Vagina (tissue), 2 donors: ENCODE data around the gene MUCL3. TPM values are rescaled to one million over a fixed set of nuclear protein-coding genes. Genes with fewer than 3 reads are reported as not detected.
"Not testable (repeated sequence)": the region's sequence is repeated elsewhere in the genome, so short reads cannot be mapped to it uniquely, and the experiment has no call there.

Source experiments
- DNase-seq, 2 donors: peaks; one replicate each; pipeline ENCODE4 v3.0.0-alpha.2; 2017; ENCODE audit errors: extremely low spot score in 2 of 2
- H3K27ac ChIP-seq: fragments of 200-600 bp; sonication (generic); one replicate; pipeline ENCODE4 v1.5.1; 2019
- H3K27me3 ChIP-seq: fragments of 200-600 bp; sonication (generic); one replicate; pipeline ENCODE4 v1.5.1; 2019
- H3K36me3 ChIP-seq, 2 donors: fragments of 200-600 bp; sonication (generic); one replicate each; pipeline ENCODE4 v1.5.1; 2017 to 2019
- H3K4me1 ChIP-seq: fragments of 200-600 bp; sonication (generic); one replicate; pipeline ENCODE4 v1.5.1; 2019
- H3K4me3 ChIP-seq, 2 donors: fragments of 200-600 bp; sonication (generic); 1 replicate in 1 of 2; 2 replicates in 1 of 2; pipeline ENCODE4 v1.5.1; 2016 to 2019
- H3K9me3 ChIP-seq: fragments of 200-600 bp; sonication (generic); one replicate; pipeline ENCODE4 v1.5.1; 2019
- POLR2A ChIP-seq, 2 donors: fragments of 450-650 bp; IDR thresholded peaks; one replicate each; pipeline ENCODE4 v1.6.1; 2017; ENCODE audit warnings: antibody characterized with exemption in 2 of 2, mild to moderate bottlenecking in 2 of 2, moderate library complexity in 2 of 2
- POLR2AphosphoS5 ChIP-seq, 2 donors: sonication (generic); formaldehyde crosslinking; IDR thresholded peaks; one replicate each; pipeline ENCODE4 v1.9.0; 2017; ENCODE audit warnings: antibody characterized with exemption in 2 of 2, mild to moderate bottlenecking in 2 of 2, low read depth in 1 of 2; ENCODE audit not compliant: insufficient read depth in 1 of 2
- intact Hi-C: fragments of 100-400 bp; cut with DNase I; formaldehyde crosslinking; loops from one replicate; pipeline ENCODE4 v1.15.1; 2023
- small RNA-seq: library from RNA; depleted of rRNA; stranded (forward); fragments of <200 nt; gene quantifications from one replicate; pipeline ENCODE3, GENCODE V24; 2016
- total RNA-seq: library from RNA; depleted of rRNA; stranded (reverse); fragments of >200 nt; gene quantifications from one replicate; pipeline ENCODE4 v1.2.3, GENCODE V29; 2016
- TF ChIP-seq, protein P1 (sequence below), 3 experiments: fragments of 450-650 bp in 2 of 3; fragments of 200-600 bp in 1 of 3; sonication (generic) in 1 of 3; IDR thresholded peaks; one replicate each; pipeline ENCODE4 v1.5.1; 2017 to 2019; ENCODE audit warnings: antibody characterized with exemption in 3 of 3, mild to moderate bottlenecking in 2 of 3, moderate library complexity in 2 of 3

Gene MUCL3
- total RNA-seq, 1 donor from 2014 or later, result 0.49 TPM

DNA sequence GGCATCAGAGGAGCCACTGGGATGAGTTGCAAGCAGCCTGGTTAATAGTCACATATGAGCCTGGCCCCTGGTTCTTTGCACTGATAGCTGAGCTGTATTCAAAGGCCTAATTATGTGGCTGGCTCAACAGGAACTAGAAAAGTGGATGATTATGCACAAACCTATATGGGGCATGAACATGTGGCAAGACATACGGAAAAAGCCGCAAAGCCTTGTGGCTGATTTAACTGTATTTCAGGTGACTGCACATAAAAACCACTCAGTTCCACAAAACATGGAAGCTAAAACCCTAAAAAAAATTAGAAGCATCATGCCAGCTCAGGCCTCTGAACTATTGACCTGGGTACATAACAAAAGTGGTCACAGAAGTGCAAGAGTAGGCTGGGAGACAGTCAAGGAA lies 56.5 kb downstream of the MUCL3 start:
- Histone ChIP-seq H3K27ac (no peak overlapping the region), H3K4me3 (no peak overlapping the region), H3K4me1 (no peaks in the 10 kb centered on the region), H3K9me3 (no peaks in the 10 kb centered on the region), H3K27me3 (no peaks in the 10 kb centered on the region), H3K36me3 (no peaks in the 10 kb centered on the region)
- intact Hi-C loops, result no loop called here
- TF ChIP-seq POLR2A (IDR thresholded peaks at IDR 0.05), result no peak
- no peak for TF ChIP-seq POLR2AphosphoS5 (IDR thresholded peaks at IDR 0.05; ENCODE audit: insufficient read depth in 1 of 2, low read depth in 1 of 2)
- TF ChIP-seq, protein P1, sequence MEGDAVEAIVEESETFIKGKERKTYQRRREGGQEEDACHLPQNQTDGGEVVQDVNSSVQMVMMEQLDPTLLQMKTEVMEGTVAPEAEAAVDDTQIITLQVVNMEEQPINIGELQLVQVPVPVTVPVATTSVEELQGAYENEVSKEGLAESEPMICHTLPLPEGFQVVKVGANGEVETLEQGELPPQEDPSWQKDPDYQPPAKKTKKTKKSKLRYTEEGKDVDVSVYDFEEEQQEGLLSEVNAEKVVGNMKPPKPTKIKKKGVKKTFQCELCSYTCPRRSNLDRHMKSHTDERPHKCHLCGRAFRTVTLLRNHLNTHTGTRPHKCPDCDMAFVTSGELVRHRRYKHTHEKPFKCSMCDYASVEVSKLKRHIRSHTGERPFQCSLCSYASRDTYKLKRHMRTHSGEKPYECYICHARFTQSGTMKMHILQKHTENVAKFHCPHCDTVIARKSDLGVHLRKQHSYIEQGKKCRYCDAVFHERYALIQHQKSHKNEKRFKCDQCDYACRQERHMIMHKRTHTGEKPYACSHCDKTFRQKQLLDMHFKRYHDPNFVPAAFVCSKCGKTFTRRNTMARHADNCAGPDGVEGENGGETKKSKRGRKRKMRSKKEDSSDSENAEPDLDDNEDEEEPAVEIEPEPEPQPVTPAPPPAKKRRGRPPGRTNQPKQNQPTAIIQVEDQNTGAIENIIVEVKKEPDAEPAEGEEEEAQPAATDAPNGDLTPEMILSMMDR (IDR thresholded peaks at IDR 0.05), result no peak
- DNase-seq, result no peak

DNA sequence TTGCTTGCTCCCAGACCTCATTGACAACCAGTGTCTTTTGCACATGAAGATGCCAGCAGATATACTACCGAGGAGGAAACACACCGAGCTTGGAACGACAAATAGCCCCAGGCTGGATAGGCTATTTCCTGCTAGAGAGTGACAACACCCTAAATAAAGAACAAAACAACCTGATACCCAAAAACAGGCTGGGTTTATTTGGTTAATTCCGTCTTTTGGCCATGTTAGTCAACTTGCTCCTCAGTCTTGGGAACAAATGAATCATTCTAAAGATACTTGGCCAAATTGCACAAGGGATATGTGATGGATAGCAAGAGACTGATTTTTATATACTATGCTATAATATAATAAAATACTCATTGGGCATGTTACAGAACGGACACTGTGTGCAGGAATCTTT lies 58.0 kb downstream of the MUCL3 start:
- no peak for TF ChIP-seq POLR2A (IDR thresholded peaks at IDR 0.05)
- peak in 1 of 2 donors; percentile 52 for TF ChIP-seq POLR2AphosphoS5 (IDR thresholded peaks at IDR 0.05; ENCODE audit: insufficient read depth in 1 of 2, low read depth in 1 of 2)
- intact Hi-C loops, result no loop called here
- Histone ChIP-seq H3K36me3 (no peaks in the 10 kb centered on the region), H3K27me3 (no peaks in the 10 kb centered on the region), H3K4me3 (no peak overlapping the region), H3K4me1 (no peaks in the 10 kb centered on the region), H3K27ac (no peak overlapping the region), H3K9me3 (no peaks in the 10 kb centered on the region)
- DNase-seq, result no peak

DNA sequence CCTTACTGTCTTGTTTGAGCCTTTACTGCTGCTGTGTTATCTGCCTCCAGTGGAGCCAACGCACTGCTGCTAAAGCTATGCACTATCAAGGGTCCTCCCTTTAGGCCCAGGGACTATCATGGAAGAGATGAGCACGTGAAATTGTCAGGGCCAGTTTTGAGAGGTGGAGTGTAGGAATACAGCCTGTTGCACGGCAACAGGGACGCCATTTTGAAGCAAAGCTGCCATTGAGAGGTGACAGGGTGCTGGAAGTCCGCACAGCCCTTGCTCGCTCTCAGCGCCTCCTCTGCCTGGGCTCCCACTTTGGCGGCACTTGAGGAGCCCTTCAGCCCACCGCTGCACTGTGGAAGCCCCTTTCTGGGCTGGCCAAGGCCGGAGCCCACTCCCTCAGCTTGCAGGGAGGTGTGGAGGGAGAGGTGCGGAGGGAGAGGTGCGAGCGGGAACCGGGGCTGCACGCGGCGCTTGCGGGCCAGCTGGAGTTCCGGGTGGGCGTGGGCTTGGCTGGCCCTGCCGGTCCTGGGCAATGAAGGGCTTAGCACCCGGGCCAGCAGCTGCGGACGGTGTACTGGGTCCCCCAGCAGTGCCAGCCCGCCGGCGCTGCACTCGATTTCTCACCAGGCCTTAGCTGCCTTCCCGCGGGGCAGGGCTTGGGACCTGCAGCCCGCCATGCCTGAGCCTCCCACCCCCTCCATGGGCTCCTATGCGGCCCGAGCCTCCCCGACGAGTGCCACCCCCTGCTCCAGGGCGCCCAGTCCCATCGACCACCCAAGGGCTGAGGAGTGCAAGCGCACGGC lies 59.5 kb downstream of the MUCL3 start:
- H3K27me3 ChIP-seq, H3K27ac ChIP-seq, H3K4me1 ChIP-seq, DNase-seq, H3K4me3 ChIP-seq, H3K9me3 ChIP-seq, intact Hi-C loops, H3K36me3 ChIP-seq: not testable (repeated sequence)

DNA sequence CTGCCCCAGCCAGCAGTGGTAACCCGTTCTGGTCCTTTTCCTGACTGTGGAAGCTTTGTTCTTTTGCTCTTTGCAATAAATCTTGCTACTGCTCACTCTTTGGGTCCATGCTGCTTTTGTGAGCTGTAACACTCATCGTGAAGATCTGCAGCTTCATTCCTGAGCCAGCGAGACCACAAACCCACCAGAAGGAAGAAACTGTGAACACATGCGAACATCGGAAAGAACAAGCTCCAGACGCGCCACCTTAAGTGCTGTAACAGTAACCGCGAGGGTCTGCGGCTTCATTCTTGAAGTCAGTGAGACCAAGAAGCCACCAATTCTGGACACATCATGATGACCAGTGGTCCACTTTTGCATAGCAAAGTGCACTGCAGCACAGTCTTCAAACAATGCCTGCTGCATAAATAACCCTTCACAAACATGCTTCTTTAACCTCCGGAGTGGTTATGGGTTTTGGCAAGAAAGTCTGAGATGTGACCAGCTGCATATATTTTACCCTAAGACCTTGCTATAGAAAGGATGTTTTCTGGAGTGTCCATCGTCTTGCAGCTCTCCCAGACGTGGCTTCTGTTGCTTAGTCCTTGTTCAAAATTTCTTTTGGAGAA lies 60.6 kb downstream of the MUCL3 start:
- Histone ChIP-seq H3K27me3 (no peaks in the 10 kb centered on the region), H3K4me3 (no peak overlapping the region), H3K4me1 (no peaks in the 10 kb centered on the region), H3K9me3 (no peaks in the 10 kb centered on the region), H3K27ac (no peak overlapping the region), H3K36me3 (no peaks in the 10 kb centered on the region)
- DNase-seq, result no peak
- intact Hi-C loops, result no loop called here
- TF ChIP-seq, protein P1 (IDR thresholded peaks at IDR 0.05), result no peak
- TF ChIP-seq POLR2AphosphoS5 (IDR thresholded peaks at IDR 0.05; ENCODE audit: insufficient read depth in 1 of 2, low read depth in 1 of 2) (no peak), POLR2A (IDR thresholded peaks at IDR 0.05) (no peak)

DNA sequence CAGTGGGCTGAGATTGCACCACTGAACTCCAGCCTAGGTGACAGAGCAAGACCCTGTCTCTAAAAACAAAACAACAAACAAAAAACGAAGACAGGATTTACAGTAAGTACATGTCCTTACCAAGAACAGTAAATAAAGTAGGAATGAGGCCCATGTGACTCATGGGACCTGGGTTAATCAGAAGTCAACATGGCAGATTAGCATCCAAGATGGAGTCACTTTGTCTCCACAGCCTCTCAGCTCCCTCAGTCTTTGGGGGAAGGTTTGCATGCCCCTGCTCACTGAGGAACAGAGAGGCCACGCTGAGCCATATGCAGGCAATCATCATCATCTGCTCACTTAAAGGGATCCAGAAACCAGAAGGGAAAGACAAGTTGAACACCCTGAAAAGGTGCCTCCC lies 61.7 kb downstream of the MUCL3 start:
- no peak overlapping the region for H3K4me3 ChIP-seq
- no peaks in the 10 kb centered on the region for H3K36me3 ChIP-seq
- H3K27ac ChIP-seq, result no peak overlapping the region
- DNase-seq, result no peak
- no peaks in the 10 kb centered on the region for H3K4me1 ChIP-seq
- intact Hi-C loops, result no loop called here
- no peaks in the 10 kb centered on the region for H3K9me3 ChIP-seq
- TF ChIP-seq, protein P1 (IDR thresholded peaks at IDR 0.05), result no peak
- no peak for TF ChIP-seq POLR2AphosphoS5 (IDR thresholded peaks at IDR 0.05; ENCODE audit: insufficient read depth in 1 of 2, low read depth in 1 of 2)
- no peak for TF ChIP-seq POLR2A (IDR thresholded peaks at IDR 0.05)
- H3K27me3 ChIP-seq, result no peaks in the 10 kb centered on the region

Small RNA genes within 50 kb of the gene (small RNA-seq; reads per million reads assigned to genes)
- gene RF00019, result not detected

Other genes starting within 250 kb of the MUCL3 start
- 6.1 TPM for gene NRM, start 250.0 kb upstream of the MUCL3 start, total RNA-seq
- 12.3 TPM for gene MDC1, start 223.7 kb upstream of the MUCL3 start, total RNA-seq
- 293 TPM for gene TUBB, start 220.6 kb upstream of the MUCL3 start, total RNA-seq
- 165 TPM for gene FLOT1, start 198.3 kb upstream of the MUCL3 start, total RNA-seq
- gene IER3, start 196.4 kb upstream of the MUCL3 start, total RNA-seq, result 40.5 TPM
- gene DDR1, start 56.5 kb upstream of the MUCL3 start, total RNA-seq, result 71.5 TPM
- gene GTF2H4, start 32.8 kb upstream of the MUCL3 start, total RNA-seq, result 16.7 TPM
- 18.9 TPM for gene VARS2, start 26.7 kb upstream of the MUCL3 start, total RNA-seq
- not detected for gene SFTA2, start 8.8 kb upstream of the MUCL3 start, total RNA-seq
- gene MUC21, start 42.7 kb downstream of the MUCL3 start, total RNA-seq, result 207 TPM
- gene MUC22, start 69.5 kb downstream of the MUCL3 start, total RNA-seq, result 2.9 TPM
- gene C6orf15, start 171.6 kb downstream of the MUCL3 start, total RNA-seq, result not detected
- gene PSORS1C1, start 173.8 kb downstream of the MUCL3 start, total RNA-seq, result 9.6 TPM
- gene CDSN, start 179.5 kb downstream of the MUCL3 start, total RNA-seq, result 1.5 TPM
- not detected for gene PSORS1C2, start 198.1 kb downstream of the MUCL3 start, total RNA-seq
- gene CCHCR1, start 216.8 kb downstream of the MUCL3 start, total RNA-seq, result 21.9 TPM
- gene TCF19, start 217.6 kb downstream of the MUCL3 start, total RNA-seq, result 8.8 TPM
- 0.98 TPM for gene POU5F1, start 229.7 kb downstream of the MUCL3 start, total RNA-seq